ENCODE measurements around the gene DAZAP2. TPM values are rescaled to one million over a fixed set of nuclear protein-coding genes. Genes with fewer than 3 reads are reported as not detected.

Gene DAZAP2
- total and polyA plus RNA-seq, 2 of the 13 experiments (the other 11 are each of a cell fraction or from before 2014, with no cell fraction given) = 64.5 to 222 TPM

GRCh38 chr12:51217968-51218606 is 20.5 kb upstream of the DAZAP2 start, which contains the start of gene POU6F1 (continued):
- TF ChIP-seq ZNF576 (CRISPR knock-in tag; IDR thresholded peaks at IDR 0.05) (no peak), ZNF224 (CRISPR knock-in tag; IDR thresholded peaks at IDR 0.05) (0 out of 2 replicates have a peak, but pooled peaks have one; percentile 7), KDM3A (CRISPR knock-in tag; IDR thresholded peaks at IDR 0.05; ENCODE audit: low read depth) (0 out of 2 replicates have a peak, but pooled peaks have one; percentile 31), KDM5A (IDR thresholded peaks at IDR 0.05; ENCODE audit: borderline replicate concordance, low read length) (no peak), RARA (CRISPR knock-in tag; IDR thresholded peaks at IDR 0.05) (no peak), MXI1 (IDR thresholded peaks at IDR 0.05; ENCODE audit: borderline replicate concordance, low read depth, low read length) (no peak; the same call in 2 of the 3 replicates), SSRP1 (CRISPR knock-in tag; IDR thresholded peaks at IDR 0.05) (0 out of 2 replicates have a peak, but pooled peaks have one; percentile 61), PBX3 (CRISPR knock-in tag; IDR thresholded peaks at IDR 0.05; ENCODE audit: borderline replicate concordance) (no peak), PRMT3 (CRISPR knock-in tag; IDR thresholded peaks at IDR 0.05; ENCODE audit: borderline replicate concordance, low read depth) (no peak), GRHL1 (CRISPR knock-in tag; conservative IDR thresholded peaks at IDR 0.05) (no peak), HNRNPLL (IDR thresholded peaks at IDR 0.05; ENCODE audit: low read depth, low read length, poor library complexity, severe bottlenecking) (peak; percentile 18), CENPT (CRISPR knock-in tag; IDR thresholded peaks at IDR 0.05; ENCODE audit: low read depth) (no peak), KLF15 (CRISPR knock-in tag; IDR thresholded peaks at IDR 0.05; ENCODE audit: borderline replicate concordance) (0 out of 2 replicates have a peak, but pooled peaks have one; percentile 12), RFX3 (CRISPR knock-in tag; IDR thresholded peaks at IDR 0.05) (no peak), ZNF431 (CRISPR knock-in tag; IDR thresholded peaks at IDR 0.05; ENCODE audit: borderline replicate concordance, low read depth) (no peak), ZNF577 (CRISPR knock-in tag; IDR thresholded peaks at IDR 0.05; ENCODE audit: borderline replicate concordance, low read depth) (no peak), DNMT3B (CRISPR knock-in tag; conservative IDR thresholded peaks at IDR 0.05) (no peak), MAZ (IDR thresholded peaks at IDR 0.05; ENCODE audit: borderline replicate concordance, low read depth, low read length) (peak; percentile 67; the same call in 1 of the 2 replicates), MAZ (CRISPR knock-in tag; IDR thresholded peaks at IDR 0.05; ENCODE audit: low read depth) (0 out of 2 replicates have a peak, but pooled peaks have one; percentile 26), LBX2 (CRISPR knock-in tag; IDR thresholded peaks at IDR 0.05; ENCODE audit: borderline replicate concordance) (no peak), FLYWCH1 (CRISPR knock-in tag; IDR thresholded peaks at IDR 0.05) (no peak), TAF1 (CRISPR knock-in tag; IDR thresholded peaks at IDR 0.05) (peak; percentile 37), REXO4 (CRISPR knock-in tag; IDR thresholded peaks at IDR 0.05; ENCODE audit: borderline replicate concordance) (no peak), RFXANK (CRISPR knock-in tag; IDR thresholded peaks at IDR 0.05) (no peak), THRA (CRISPR knock-in tag; IDR thresholded peaks at IDR 0.05; ENCODE audit: borderline replicate concordance) (peak; percentile 35; the same call in 1 of the 2 replicates), ZNF124 (CRISPR knock-in tag; IDR thresholded peaks at IDR 0.05) (no peak)

Measured in HepG2 (cell line).